Measurements from ENCODE around the gene MNX1.

The MNX1 gene

DNA sequence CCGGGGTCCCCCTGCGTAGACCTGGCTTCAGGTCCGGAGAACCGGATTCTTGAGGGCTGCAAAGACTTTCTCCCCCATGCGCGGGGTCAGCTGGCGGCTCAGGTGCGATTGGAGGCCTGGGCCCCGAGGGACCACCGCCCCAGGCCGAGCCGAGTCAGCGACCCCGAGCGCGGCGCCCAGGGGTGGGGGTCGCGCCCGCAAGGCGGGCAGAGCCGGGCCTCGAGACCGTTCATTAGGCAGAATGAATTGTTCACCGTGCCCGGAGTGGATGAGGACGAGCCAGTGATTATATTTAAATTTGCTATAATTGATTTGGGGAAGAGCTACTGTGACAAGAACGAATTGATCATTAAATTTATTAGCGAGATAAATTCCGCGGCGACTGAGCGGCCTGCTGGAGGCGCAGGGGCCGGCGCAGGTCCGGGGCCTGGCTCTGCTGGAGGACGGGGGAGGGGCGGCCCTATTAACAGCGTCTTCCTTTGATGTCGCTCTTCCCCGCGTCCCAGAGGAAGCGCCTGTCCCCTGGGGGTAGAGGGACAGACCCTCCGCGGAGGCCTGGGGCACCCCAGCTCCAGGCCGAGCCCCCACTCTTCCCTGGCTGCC, 7.5 kb downstream of the MNX1 start:
- DNase-seq, result no peak

- no peak for DNase-seq
Observed at GRCh38 chr7:157001920-157002818, 8.3 kb downstream of the MNX1 start.

- DNase-seq, result no peak
Observed at GRCh38 chr7:157000741-157001653, 9.5 kb downstream of the MNX1 start.

DNA sequence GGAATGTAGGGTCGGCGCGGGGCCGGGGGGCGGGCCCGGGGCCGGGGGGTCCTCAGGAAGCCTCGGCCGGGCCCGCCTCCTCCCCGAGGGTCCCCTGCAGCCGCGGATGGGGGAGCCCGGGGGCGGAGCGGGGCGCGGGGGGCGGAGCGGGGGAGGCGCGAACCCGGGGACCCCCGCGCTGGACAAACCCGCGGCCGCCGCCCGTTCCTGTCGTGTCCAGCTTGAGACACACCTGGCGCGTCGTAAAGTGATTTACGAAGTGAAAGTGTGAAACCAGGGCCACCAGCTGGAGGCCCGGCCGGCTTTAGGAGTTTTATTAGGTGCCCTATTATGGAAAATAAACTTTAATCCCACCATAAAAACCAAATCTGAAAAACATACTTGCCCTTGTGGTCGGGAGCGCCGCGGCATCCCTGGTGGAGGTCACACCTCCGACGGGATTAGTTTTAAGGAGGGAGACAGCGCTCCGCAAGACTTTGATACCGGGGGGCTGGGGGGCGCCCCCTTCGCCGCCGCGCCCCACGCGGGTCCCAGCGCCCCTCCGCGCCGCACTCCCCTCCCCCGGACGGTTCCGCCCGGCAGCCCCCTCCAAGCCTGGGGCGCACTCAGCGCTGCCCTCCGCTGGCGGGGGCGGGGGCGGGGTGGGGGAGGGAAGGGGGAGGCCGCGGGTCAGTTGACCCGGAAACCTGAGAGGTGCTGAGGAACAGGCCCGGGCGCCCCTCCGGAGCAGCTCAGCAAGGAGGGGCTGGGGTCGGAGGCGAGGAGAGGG, 10.3 kb downstream of the MNX1 start:
- DNase-seq, result no peak

DNA sequence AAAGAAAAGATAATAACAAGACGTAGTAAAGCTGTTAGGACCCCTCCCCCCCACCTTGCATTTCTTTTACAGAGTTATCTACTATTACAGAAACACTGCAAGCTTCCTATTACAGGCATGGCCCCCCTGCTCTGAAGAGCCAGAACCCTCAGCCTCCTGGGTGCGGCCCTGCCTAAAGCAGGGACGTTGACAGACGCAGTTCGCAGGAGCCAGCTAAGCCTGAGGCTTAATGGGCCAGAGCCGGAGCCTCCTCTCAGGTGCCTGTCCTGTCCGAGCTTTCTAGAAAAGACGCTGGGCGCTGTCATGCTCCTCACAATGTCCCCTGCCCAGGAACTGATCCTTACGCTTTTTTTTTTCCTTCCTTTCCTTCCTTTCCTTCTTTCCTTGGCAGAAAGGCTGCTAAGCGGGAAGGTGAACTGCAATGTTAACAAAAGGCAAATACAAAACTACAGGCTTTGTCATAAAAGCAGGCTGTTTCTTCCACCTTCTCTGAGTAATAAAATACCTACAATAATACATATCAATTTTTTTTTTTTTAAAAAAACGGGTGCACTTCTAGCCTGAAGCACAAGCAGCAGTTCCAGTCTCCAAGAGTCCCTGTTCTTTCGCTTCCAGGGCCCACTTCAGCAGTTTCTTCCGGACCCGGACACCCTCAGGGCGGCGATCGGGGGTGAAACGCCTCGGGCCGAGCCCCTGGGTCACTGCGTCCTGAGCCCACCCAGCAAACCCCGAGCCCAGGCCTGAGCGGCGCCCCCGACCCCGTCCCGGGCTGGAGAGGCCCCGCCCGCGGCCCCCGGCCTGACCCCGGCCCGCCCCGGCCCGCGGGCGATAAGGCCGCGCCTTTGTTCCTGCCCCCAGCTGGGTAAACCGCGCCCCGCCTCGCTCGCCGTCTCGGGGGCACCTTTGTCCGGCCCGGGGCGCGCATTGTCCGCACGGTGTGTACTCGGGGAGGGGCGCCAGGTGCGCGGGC, 11.2 kb downstream of the MNX1 start:
- no peak for DNase-seq

DNA sequence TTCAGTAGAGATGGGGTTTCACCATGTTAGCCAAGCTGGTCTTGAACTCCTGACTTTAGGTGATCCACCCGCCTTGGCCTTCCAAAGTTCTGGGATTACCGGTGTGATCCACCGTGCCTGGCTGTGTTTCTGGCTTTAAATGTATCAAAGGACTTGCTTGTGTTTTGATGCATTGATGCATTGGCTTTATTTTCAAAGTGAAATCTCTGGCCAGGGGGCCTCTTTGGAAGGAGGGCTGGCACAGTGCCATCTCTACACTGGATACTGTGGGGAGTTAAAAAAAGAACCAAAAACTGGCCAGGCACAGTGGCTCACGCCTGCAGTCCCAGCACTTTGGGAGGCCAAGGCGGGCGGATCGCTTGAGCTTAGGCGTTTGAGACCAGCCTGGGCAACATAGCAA, 16.0 kb downstream of the MNX1 start:
- DNase-seq, result no peak

GRCh38 chr7:156993925-156994235, 16.6 kb downstream of the MNX1 start:
- DNase-seq, result no peak

- DNase-seq, result peak in 1 of 56 donors; percentile 6
Observed at GRCh38 chr7:156993021-156993924, 17.2 kb downstream of the MNX1 start.

GRCh38 chr7:156989766-156990535, 20.5 kb downstream of the MNX1 start:
- DNase-seq, result no peak

DNA sequence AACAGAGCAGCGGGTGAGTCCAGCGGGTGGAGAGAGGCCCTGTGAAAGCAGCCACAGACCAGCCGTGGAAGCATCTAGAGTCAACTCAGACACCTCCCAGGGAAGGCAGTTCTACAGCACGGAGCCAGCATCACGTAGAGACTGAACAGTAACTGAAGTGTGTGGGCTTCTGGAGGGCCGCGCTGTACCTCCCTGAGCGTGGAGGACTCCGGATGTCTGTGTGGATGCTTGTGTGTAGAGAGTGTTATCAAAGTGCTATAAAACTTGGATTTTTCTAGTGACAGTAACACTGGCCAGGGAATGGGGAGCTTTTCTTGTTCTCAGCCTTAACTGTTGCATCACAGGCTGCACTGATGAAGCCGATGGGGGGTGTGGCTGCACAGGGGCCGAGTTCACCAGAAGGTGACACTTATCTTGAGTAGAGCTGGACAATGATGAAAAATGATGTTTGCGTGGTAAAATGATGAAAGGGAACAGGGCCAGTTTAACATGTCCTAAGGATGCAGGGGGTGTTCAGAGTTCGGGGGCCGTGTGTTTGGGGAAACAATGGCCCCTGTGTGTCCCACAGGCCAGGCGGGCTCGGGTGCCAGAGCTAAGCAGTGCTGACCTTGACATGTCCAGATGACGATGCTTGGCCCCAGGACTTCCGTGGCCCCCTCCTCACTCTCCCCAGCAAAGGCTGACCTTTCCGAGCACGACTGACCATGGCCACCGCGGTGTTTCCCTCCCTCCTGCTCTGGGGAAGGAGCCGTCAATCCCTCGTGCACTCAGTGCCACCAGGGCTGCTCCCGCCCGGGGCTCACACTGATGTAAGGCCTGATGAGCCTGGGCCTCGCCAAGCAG, 21.9 kb downstream of the MNX1 start:
- no peak for DNase-seq

- no peak for DNase-seq
Observed at GRCh38 chr7:156986378-156986777, 24.1 kb downstream of the MNX1 start.

- no peak for DNase-seq
Observed at GRCh38 chr7:156985101-156985992, 25.1 kb downstream of the MNX1 start.

- DNase-seq, result no peak
Observed at GRCh38 chr7:156984174-156984891, 26.1 kb downstream of the MNX1 start.

- no peak for DNase-seq
Observed at GRCh38 chr7:156979711-156980110, 30.8 kb downstream of the MNX1 start.

DNA sequence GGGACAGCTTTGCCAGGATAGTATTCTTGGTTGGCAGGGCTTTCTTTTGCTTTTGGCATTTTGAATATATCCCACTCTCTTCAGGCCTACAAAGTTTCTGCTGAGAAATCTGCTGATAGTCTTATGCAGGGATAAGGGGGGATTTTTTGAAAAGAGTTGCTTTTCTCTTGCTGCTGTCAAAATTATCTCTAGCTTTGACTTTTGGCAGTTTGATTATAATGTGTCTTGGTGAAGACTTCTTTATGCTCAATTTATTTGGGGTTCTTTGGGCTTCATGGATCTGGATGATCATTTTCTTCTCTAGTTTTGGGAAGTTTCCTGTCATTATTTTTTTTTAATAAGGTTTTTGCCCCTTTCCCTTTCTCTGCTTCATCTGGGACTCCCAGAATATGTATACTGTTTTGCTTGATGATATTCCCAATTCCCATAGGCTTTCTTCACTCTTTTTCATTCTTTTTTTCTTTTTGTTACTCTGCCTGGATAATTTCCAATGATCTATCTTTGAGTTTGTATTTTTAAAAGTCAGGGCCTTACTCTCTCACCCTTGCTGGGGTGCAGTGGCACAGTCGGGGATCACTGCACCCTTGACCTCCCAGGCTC, 31.4 kb downstream of the MNX1 start:
- DNase-seq, result no peak
